Jurkat, Clone E6-1 (cell line): ENCODE data around the gene GFOD2.
A peak's percentile ranks its signal among the peaks of the same experiment; 100 is the strongest.

Source experiments
- DNase-seq: peaks from one replicate; pipeline ENCODE4 v3.0.0-alpha.2; 2011; ENCODE audit warnings: low read depth, low spot score
- H3K4me3 ChIP-seq: 2 replicates; pipeline ENCODE4 v1.5.1; 2011; ENCODE audit warnings: mild to moderate bottlenecking, low read length, control low read depth, moderate library complexity

GFOD2 gene

GRCh38 chr16:67734731-67735201, 15.7 kb upstream of the GFOD2 start:
- no peak for DNase-seq

GRCh38 chr16:67733734-67734470, 14.8 kb upstream of the GFOD2 start:
- no peak overlapping the region for H3K4me3 ChIP-seq
- DNase-seq, result no peak

More at GRCh38 chr16:67734731-67735201, 15.7 kb upstream of the GFOD2 start:
- H3K4me3 ChIP-seq, result no peak overlapping the region

- no peak overlapping the region for H3K4me3 ChIP-seq
- no peak for DNase-seq
Observed at GRCh38 chr16:67731753-67732095, 12.6 kb upstream of the GFOD2 start.

- no peak for DNase-seq
- no peak overlapping the region for H3K4me3 ChIP-seq
Observed at GRCh38 chr16:67731071-67731752, 12.1 kb upstream of the GFOD2 start.

GRCh38 chr16:67730326-67730725, 11.2 kb upstream of the GFOD2 start:
- H3K4me3 ChIP-seq, result no peak overlapping the region
- DNase-seq, result no peak

- H3K4me3 ChIP-seq, result no peak overlapping the region
- no peak for DNase-seq
Observed at GRCh38 chr16:67729636-67730248, 10.6 kb upstream of the GFOD2 start.

- no peak overlapping the region for H3K4me3 ChIP-seq
- no peak for DNase-seq
Observed at GRCh38 chr16:67727521-67728485, 8.7 kb upstream of the GFOD2 start.

GRCh38 chr16:67726106-67727034, 7.3 kb upstream of the GFOD2 start:
- no peak overlapping the region for H3K4me3 ChIP-seq
- DNase-seq, result no peak

- no peak for DNase-seq
- H3K4me3 ChIP-seq, result no peak overlapping the region
Observed at GRCh38 chr16:67723911-67724305, 4.8 kb upstream of the GFOD2 start.

- DNase-seq, result no peak
- H3K4me3 ChIP-seq, result no peak overlapping the region
Observed at GRCh38 chr16:67723151-67723910, 4.2 kb upstream of the GFOD2 start.

- peak overlapping the region; percentile 96 for H3K4me3 ChIP-seq
- no peak for DNase-seq
Observed at GRCh38 chr16:67720236-67720635, 1.1 kb upstream of the GFOD2 start.

GRCh38 chr16:67719778-67720144, 645 bp upstream of the GFOD2 start:
- peak overlapping the region; percentile 96 for H3K4me3 ChIP-seq
- DNase-seq, result no peak

GRCh38 chr16:67718668-67719047, 458 bp downstream of the GFOD2 start:
- no peak for DNase-seq
- H3K4me3 ChIP-seq, result peak overlapping the region; percentile 96

GRCh38 chr16:67716097-67716496, 3.0 kb downstream of the GFOD2 start:
- no peak overlapping the region for H3K4me3 ChIP-seq
- no peak for DNase-seq

- H3K4me3 ChIP-seq, result no peak overlapping the region
Observed at GRCh38 chr16:67714522-67714921, 4.6 kb downstream of the GFOD2 start.

GRCh38 chr16:67713647-67714273, 5.4 kb downstream of the GFOD2 start:
- no peak overlapping the region for H3K4me3 ChIP-seq
- no peak for DNase-seq

More at GRCh38 chr16:67714522-67714921, 4.6 kb downstream of the GFOD2 start:
- DNase-seq, result no peak

- no peak overlapping the region for H3K4me3 ChIP-seq
- no peak for DNase-seq
Observed at GRCh38 chr16:67710607-67711006, 8.5 kb downstream of the GFOD2 start.
